ENCODE data around the gene DNAJC3. TPM values are rescaled to one million over a fixed set of nuclear protein-coding genes. Genes with fewer than 3 reads are reported as not detected.

The DNAJC3 gene
- total and polyA plus RNA-seq, 2 of the 13 experiments (the other 11 are each of a cell fraction or from before 2014, with no cell fraction given) = 10.4 to 48.2 TPM

DNA sequence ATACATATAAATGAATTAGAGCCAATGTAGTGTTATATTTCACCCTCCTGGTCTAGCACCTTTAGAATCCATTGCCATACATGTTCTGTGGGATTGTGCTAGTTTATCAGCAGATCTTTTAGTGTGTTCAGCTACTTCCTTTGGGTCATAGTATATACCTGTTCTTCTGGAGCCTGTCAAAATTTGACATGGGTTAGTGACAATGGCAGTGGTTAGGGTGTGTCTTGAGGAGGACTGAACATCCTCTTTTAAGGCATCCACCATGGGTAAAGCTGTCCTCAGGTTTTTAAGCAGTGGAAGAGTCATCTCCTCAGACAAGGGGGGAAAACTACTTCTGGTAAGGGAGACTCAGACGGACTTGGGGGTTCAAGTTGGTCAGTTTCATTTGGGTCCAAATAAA is 29.4 kb downstream of the DNAJC3 start:
- Histone ChIP-seq H3K4me3 (replicated peaks in 1 of 3; ENCODE audit: insufficient read depth in 1 of 3, low read depth in 2 of 3, low read length in 3 of 3) (no peak overlapping the region), H3K36me3 (replicated peaks in 1 of 2; ENCODE audit: control insufficient read depth in 1 of 2, insufficient read depth in 2 of 2, low read length in 2 of 2) (peaks cover 0 to 9% of the 10 kb centered on the region in 2 experiments; a peak in 1 of 5 replicates), H2AFZ (ENCODE audit: low read length) (no peak overlapping the region), H3K9ac (ENCODE audit: insufficient read depth, low read depth, low read length) (no peak overlapping the region), H3K79me2 (ENCODE audit: insufficient read depth, low read length) (peaks cover 51% of the 10 kb centered on the region), H4K20me1 (ENCODE audit: insufficient read depth, low read length) (no peaks in the 10 kb centered on the region; the same call in 1 of the 2 replicates), H3K9me3 (ENCODE audit: low read length) (no peaks in the 10 kb centered on the region), H3K4me2 (ENCODE audit: low read depth, low read length) (no peak overlapping the region), H3K4me1 (ENCODE audit: insufficient read depth, low read length) (no peaks in the 10 kb centered on the region; the same call in 1 of the 2 replicates), H3K27ac (ENCODE audit: extremely low read length, insufficient read depth, low read length) (no peak overlapping the region), H3K27me3 (ENCODE audit: control insufficient read depth in 1 of 2, insufficient read depth in 2 of 2, low read length in 2 of 2) (no peaks in the 10 kb centered on the region)
- TF ChIP-seq ZEB1 (IDR thresholded peaks at IDR 0.05; ENCODE audit: insufficient replicate concordance, low read depth) (no peak), MAFK (conservative IDR thresholded peaks at IDR 0.05 in 1 of 2, IDR thresholded peaks at IDR 0.05 in 1 of 2; ENCODE audit: low read length in 2 of 2) (no peak)
- POLR2A ChIA-PET = no interaction called here
- CTCF ChIA-PET (ENCODE audit: low intra/inter-chr PET ratio, low total read pairs) = no interaction called here
- BruUV-seq (replicated peaks) = no TSS peak
- intact Hi-C loops (cut with micrococcal nuclease; ENCODE audit: unreplicated experiment) (no loop called here), in situ Hi-C loops (cut with HindIII; ENCODE audit: extremely low pct_ligation_motif_present, low pct_unique_long_range_greater_than_20kb) (no loop called here)
- WGBS (ENCODE audit: low lambda C conversion rate) = 90% methylated on average over 1 of the region's 1 CpG
- ATAC-seq = no peak
- no peak for FAIRE-seq
- no peak for DNase-seq (ENCODE audit: low spot score)

DNA sequence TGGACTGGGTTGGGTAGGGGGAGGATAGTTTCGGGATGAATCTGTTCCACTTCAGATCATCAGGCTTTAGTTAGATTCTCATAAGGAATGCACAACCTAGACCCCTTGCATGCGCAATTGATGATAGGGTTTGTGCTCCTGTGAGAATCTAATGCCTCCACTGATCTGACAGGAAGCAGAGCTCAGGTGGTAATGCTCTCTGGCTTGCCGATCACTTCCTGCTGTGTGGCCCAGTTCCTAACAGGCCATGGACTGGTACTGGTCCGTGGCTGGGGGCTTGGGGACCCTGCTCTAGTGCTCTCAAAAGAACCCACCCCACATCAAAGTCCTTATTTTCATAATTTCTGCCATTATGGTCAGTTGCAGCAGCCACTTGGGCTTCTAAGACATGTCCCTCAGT is 30.1 kb downstream of the DNAJC3 start:
- CTCF ChIA-PET (ENCODE audit: low intra/inter-chr PET ratio, low total read pairs) = no interaction called here

More for the DNA sequence above, 30.1 kb downstream of the DNAJC3 start:
- H3K27me3 ChIP-seq (ENCODE audit: control insufficient read depth in 1 of 2, insufficient read depth in 2 of 2, low read length in 2 of 2) = no peaks in the 10 kb centered on the region
- no peak overlapping the region for H3K27ac ChIP-seq (ENCODE audit: extremely low read length, insufficient read depth, low read length)
- WGBS (ENCODE audit: low lambda C conversion rate) = 95% methylated on average over 4 of the region's 4 CpGs
- FAIRE-seq (no peak), ATAC-seq (no peak), DNase-seq (ENCODE audit: low spot score) (no peak)
- no TSS peak for BruUV-seq (replicated peaks)
- no peak overlapping the region for H3K4me3 ChIP-seq (replicated peaks in 1 of 3; ENCODE audit: insufficient read depth in 1 of 3, low read depth in 2 of 3, low read length in 3 of 3)
- H2AFZ ChIP-seq (ENCODE audit: low read length) = no peak overlapping the region
- H3K9ac ChIP-seq (ENCODE audit: insufficient read depth, low read depth, low read length) = no peak overlapping the region
- H3K79me2 ChIP-seq (ENCODE audit: insufficient read depth, low read length) = peaks cover 49% of the 10 kb centered on the region
- no peaks in the 10 kb centered on the region; the same call in 1 of the 2 replicates for H4K20me1 ChIP-seq (ENCODE audit: insufficient read depth, low read length)
- no peaks in the 10 kb centered on the region for H3K9me3 ChIP-seq (ENCODE audit: low read length)
- no peak overlapping the region for H3K4me2 ChIP-seq (ENCODE audit: low read depth, low read length)
- no peaks in the 10 kb centered on the region; the same call in 1 of the 2 replicates for H3K4me1 ChIP-seq (ENCODE audit: insufficient read depth, low read length)
- in situ Hi-C loops (cut with HindIII; ENCODE audit: extremely low pct_ligation_motif_present, low pct_unique_long_range_greater_than_20kb) = no loop called here
- POLR2A ChIA-PET = no interaction called here
- TF ChIP-seq ZSCAN25 (CRISPR knock-in tag; IDR thresholded peaks at IDR 0.05) (no peak), ZNF367 (CRISPR knock-in tag; IDR thresholded peaks at IDR 0.05; ENCODE audit: borderline replicate concordance) (no peak)
- TF ChIP-seq, protein P1, sequence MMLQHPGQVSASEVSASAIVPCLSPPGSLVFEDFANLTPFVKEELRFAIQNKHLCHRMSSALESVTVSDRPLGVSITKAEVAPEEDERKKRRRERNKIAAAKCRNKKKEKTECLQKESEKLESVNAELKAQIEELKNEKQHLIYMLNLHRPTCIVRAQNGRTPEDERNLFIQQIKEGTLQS (CRISPR knock-in tag; IDR thresholded peaks at IDR 0.05) = no peak
- TF ChIP-seq, protein P2, sequence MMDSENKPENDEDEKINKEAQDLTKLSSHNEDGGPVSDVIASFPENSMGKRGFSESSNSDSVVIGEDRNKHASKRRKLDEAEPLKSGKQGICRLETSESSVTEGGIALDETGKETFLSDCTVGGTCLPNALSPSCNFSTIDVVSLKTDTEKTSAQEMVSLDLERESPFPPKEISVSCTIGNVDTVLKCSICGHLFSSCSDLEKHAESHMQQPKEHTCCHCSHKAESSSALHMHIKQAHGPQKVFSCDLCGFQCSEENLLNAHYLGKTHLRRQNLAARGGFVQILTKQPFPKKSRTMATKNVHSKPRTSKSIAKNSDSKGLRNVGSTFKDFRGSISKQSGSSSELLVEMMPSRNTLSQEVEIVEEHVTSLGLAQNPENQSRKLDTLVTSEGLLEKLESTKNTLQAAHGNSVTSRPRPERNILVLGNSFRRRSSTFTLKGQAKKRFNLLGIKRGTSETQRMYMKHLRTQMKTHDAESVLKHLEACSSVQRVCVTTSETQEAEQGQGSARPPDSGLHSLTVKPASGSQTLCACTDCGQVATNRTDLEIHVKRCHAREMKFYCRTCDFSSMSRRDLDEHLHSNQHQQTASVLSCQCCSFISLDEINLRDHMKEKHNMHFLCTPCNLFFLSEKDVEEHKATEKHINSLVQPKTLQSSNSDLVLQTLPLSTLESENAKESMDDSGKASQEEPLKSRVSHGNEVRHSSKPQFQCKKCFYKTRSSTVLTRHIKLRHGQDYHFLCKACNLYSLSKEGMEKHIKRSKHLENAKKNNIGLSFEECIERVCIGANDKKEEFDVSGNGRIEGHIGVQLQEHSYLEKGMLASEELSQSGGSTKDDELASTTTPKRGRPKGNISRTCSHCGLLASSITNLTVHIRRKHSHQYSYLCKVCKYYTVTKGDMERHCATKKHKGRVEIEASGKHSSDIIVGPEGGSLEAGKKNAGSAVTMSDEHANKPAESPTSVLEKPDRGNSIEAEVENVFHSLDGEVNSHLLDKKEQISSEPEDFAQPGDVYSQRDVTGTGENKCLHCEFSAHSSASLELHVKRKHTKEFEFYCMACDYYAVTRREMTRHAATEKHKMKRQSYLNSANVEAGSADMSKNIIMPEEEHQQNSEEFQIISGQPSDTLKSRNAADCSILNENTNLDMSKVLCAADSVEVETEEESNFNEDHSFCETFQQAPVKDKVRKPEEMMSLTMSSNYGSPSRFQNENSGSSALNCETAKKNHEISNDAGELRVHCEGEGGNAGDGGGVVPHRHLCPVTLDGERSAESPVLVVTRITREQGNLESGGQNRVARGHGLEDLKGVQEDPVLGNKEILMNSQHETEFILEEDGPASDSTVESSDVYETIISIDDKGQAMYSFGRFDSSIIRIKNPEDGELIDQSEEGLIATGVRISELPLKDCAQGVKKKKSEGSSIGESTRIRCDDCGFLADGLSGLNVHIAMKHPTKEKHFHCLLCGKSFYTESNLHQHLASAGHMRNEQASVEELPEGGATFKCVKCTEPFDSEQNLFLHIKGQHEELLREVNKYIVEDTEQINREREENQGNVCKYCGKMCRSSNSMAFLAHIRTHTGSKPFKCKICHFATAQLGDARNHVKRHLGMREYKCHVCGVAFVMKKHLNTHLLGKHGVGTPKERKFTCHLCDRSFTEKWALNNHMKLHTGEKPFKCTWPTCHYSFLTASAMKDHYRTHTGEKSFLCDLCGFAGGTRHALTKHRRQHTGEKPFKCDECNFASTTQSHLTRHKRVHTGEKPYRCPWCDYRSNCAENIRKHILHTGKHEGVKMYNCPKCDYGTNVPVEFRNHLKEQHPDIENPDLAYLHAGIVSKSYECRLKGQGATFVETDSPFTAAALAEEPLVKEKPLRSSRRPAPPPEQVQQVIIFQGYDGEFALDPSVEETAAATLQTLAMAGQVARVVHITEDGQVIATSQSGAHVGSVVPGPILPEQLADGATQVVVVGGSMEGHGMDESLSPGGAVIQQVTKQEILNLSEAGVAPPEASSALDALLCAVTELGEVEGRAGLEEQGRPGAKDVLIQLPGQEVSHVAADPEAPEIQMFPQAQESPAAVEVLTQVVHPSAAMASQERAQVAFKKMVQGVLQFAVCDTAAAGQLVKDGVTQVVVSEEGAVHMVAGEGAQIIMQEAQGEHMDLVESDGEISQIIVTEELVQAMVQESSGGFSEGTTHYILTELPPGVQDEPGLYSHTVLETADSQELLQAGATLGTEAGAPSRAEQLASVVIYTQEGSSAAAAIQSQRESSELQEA (CRISPR knock-in tag; IDR thresholded peaks at IDR 0.05; ENCODE audit: not compliant biosample characterization) = no peak
- H3K36me3 ChIP-seq (replicated peaks in 1 of 2; ENCODE audit: control insufficient read depth in 1 of 2, insufficient read depth in 2 of 2, low read length in 2 of 2) = peaks cover 0 to 16% of the 10 kb centered on the region in 2 experiments; a peak in 2 of 5 replicates
- intact Hi-C loops (cut with micrococcal nuclease; ENCODE audit: unreplicated experiment) = no loop called here
